CD4-positive, alpha-beta T cell treated with Interferon gamma for 1 hour (primary cell): ENCODE data around the gene DEPP1.

ENCODE experiments used
- DNase-seq: peaks from one replicate; pipeline ENCODE4 v3.0.0-alpha.2; 2020

DEPP1 gene

GRCh38 chr10:44993226-44993921 is 14.8 kb upstream of the DEPP1 start:
- DNase-seq = no peak

- no peak for DNase-seq
Observed at GRCh38 chr10:44992732-44993225, 14.2 kb upstream of the DEPP1 start.

- no peak for DNase-seq
Observed at GRCh38 chr10:44992070-44992731, 13.6 kb upstream of the DEPP1 start.

DNA sequence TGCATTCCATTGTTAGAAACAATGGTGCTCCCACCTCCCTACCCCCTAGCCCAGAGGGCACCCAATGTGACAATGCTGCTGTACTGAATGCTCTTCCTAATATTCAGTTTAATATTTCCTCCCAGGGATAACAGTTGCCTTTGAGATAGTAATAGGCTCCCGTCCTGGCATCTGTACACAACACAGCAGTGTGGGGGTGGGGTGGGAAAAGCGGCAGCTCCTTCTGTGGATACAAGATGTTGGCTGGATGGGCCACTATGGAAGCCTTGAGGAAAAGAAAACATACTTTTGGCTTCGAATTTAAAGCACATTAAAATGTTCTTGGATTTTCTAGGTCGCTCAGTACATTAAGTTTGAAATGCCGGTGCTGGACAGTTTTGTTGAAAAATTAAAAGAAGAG is 13.0 kb upstream of the DEPP1 start:
- DNase-seq = no peak

DNA sequence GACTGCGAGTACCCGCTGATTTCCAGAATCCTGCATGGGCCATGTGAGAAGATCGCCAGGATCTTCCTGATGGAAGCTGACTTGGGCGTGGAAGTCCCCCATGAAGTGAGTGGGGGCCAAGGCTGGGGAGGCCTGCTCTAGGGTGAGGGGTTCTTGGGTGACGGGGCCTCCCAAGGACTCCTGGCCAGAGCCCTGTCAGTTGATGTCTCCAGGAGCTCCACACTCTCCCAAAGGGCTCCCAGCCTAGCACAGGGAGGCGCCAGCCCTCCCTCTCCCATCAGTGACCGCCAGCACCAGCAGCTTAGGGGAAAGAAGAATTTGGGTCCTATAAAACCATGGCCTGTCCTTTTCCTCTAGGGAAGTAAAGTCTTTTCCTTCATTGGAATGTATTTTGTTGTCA is 12.4 kb upstream of the DEPP1 start:
- DNase-seq = no peak

DNA sequence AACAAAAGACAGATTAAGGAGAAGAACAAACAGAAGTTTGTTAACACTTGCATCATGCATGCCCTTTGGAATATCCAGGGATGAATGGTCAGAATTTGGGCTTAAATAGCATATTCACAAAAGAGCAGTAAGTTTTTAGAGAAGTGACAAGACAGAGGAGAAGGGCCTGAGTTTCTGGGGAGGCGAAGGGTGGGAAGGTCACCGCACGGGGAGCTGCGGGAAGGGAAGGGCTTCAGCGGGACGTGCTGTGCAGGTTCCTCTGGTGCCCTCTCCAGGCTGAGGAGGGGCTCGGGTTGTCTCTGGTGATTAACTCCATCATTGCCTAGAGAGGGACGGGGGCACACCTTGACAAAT is 11.7 kb upstream of the DEPP1 start:
- no peak for DNase-seq

DNA sequence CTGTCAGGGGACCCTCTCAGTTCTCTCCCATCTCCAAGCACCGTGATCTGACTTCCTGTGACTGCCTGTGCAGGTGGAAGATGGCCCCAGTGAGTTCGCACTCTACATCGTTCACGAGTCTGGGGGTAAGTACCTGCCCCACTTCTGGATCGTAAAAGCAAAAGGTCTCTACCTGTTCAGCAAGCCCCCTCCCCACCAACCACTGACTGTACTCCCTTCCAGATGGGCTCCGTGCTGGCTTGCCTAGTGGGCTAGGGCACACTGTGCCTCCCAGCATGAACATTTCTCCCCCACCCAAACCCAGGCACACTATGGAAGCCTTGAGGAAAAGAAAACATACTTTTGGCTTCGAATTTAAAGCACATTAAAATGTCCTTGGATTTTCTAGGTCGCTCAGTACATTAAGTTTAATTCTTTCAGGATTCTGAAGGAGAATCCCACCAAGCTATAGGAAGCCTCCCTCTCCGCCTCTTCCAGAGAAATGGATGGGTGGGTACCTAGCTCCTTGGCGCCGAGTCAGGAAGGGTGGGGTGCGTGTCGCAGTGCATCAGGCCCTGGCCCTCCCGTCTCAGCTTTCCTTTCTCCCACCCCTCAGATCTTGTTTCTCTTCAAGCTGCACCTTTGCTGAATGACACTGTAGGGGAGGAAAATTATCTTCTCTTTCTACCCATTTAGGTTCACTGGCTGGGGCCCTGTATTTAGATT is 11.1 kb upstream of the DEPP1 start:
- no peak for DNase-seq

DNA sequence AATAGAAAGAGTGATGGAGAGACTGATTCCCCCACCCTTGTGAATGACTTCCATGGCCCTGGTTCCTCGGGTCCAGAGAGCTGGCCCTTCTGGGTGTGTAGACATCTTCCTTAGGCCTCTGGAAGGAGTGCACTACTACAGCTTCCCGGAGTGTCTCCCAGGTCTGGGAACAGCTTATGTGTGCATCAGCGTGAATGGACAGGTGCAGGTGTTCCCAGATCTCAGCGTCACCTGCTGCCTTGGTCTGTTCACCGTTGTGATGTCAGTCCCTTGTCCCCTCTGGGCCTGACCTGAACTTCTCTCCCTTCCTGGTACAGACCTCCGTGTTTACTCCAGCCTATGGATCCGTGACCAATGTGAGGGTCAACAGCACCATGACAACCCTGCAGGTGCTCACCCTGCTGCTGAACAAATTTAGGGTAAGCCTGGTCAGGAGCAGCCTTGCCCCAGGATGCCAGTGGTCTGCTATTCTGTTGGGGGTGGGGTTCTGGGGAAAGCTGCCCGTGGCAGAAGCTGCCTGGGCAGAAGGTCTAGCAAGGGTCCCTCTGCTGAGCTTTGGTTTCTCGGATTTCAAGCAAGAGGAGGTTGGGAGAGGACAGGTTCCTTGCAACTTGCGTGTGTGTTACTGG is 10.5 kb upstream of the DEPP1 start:
- no peak for DNase-seq

DNA sequence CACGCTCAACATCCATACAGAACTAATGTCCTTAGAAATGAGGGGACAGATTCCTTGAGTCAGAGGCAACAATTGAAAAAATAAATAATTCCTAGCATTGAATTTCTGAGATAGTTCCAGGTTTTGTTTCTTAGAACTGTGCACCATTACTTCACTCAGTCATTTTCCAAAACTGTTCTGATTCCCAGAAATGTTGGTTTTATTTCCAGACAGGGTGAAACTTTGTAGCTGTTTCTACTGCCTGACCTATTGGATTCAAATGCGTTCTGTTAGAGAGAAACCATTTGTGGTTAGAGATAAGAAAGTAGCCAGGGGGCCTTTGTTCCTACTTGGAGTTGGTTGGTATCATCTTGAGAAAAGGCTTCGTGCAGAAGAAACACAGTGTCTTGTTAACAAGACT is 8.1 kb upstream of the DEPP1 start:
- no peak for DNase-seq

- no peak for DNase-seq
Observed at GRCh38 chr10:44986179-44986578, 7.6 kb upstream of the DEPP1 start.

DNA sequence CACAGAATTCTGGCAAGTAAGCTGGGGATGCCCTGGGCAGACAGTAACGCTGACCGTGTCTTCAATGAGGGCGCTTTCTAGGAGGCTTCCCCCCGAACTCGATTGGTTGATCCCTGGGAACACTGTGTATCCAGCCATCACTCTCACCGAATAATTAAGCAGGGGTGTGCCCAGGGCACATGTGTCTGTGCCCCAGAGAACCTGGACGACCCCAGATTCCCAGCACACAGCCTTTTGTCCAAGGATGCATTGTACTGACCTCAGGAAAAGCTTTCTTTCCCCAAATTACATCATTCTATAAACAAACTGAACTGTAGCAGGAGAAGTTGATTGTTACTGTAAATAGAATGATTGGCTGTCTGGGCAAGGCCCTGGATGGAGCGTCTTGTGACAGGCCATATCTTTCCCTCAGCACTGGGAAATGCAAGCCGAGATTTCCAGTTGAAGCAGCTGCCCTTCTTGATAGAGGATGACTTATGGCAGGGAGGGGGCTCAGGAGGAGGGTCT is 6.6 kb upstream of the DEPP1 start:
- DNase-seq = no peak

- DNase-seq = no peak
Observed at GRCh38 chr10:44984671-44985101, 6.1 kb upstream of the DEPP1 start.

- no peak for DNase-seq
Observed at GRCh38 chr10:44983895-44984278, 5.3 kb upstream of the DEPP1 start.

- no peak for DNase-seq
Observed at GRCh38 chr10:44983066-44983894, 4.7 kb upstream of the DEPP1 start.

DNA sequence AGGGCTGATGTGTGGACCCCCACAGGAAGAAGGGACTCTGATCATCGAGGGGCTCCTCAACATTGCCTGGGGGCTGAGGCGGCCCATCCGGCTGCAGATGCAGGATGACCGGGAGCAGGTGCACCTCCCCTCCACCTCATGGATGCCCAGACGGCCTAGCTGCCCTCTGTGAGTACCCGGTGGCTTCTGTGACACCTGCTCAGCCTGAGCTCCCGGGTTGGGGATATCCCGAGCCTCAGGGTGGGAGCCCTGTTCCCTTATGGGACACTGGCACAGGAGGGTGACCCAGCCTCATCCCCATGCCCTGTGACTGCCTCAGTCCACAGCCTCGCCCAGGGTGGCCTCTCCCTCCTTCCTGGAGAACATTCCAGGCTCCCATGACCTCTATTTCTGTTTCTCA is 3.9 kb upstream of the DEPP1 start:
- no peak for DNase-seq

DNA sequence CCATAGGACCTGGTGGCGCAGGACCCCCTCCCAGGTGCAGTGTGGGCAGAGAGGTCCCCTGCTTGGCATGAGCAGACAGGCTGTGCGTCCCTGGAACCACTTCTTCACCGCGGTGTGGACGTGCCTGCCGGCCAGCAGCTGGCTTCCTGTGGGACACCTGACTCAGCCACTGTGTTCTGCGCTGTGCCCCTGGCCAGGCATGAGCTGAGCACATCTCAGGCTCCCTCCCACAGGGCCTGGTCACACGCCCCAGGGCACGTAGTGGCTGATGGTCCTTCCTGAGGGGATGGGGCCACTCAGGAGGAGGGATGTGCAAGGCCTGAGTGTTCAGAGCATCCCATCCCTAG is 3.5 kb upstream of the DEPP1 start:
- no peak for DNase-seq

GRCh38 chr10:44981172-44982113 is 2.8 kb upstream of the DEPP1 start:
- DNase-seq = no peak

DNA sequence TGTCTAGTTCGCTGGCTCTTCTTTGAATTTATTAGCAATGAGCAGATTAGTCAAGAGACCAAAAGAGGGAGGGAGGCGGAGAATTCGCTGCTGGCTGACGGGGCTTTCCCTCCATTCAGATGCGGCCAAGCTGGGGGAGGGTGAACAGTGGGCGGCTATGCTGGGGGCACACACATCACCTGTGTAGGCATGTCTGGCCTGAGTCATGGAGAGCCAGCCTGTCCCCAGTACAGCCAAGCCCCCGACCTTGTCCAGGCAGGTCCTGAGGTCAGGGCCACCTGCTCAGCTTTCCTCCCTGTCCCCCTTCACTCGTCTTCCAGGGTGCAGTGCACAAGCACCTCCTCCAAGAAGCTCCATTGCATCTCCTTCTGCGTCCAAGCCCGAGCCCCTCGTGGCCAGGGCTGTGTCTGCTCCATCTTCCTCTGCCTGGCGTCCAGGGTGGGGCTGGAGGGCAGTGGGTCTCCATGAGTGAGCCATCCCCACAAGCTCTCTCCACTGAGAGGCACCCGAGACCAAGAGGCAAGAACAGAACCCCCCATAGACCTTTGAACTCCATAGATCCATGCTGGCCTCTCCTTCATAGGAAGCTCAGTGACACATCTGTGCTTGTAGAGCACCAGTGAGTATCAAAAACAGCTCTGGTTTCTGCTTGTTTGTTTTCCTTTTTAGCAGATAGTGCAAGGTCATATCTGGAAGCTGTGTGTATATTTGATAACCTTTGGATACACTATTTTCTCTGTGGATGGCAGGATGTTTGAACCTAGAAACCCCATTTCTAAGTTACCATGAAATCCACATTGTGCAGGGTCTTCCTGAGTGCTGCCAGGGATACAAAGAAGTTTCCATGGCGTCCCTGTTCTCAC is 1.9 kb upstream of the DEPP1 start:
- no peak for DNase-seq

GRCh38 chr10:44979281-44980191 is 927 bp upstream of the DEPP1 start:
- DNase-seq = no peak
